Natural killer cell (primary cell): ENCODE data around the gene DAB2IP. TPM values are rescaled to one million over a fixed set of nuclear protein-coding genes. Genes with fewer than 3 reads are reported as not detected.

Experiments used
- ATAC-seq, 3 donors: fragments of 150-1000 bp in 2 of 3; fragments of 200-7000 bp in 1 of 3; cut with Tn5 transposase; 1 replicate in 1 of 3; 2 replicates in 2 of 3; pipeline ENCODE4 v1.10.0; 2021; ENCODE audit warnings: mild to moderate bottlenecking in 2 of 3, moderate library complexity in 2 of 3
- DNase-seq, 2 donors: peaks; one replicate each; pipeline versions ENCODE4 v3.0.0 to v3.0.0-alpha.2; 2013 to 2021; ENCODE audit warnings: mixed read lengths in 1 of 2
- H3K27ac ChIP-seq: one replicate; pipeline ENCODE4 v1.5.1; 2013; ENCODE audit warnings: mild to moderate bottlenecking, low read length
- H3K27me3 ChIP-seq: one replicate; pipeline ENCODE4 v1.6.1; 2013; ENCODE audit warnings: low read length; ENCODE audit not compliant: control insufficient read depth, insufficient read depth
- H3K36me3 ChIP-seq: one replicate; pipeline ENCODE4 v1.6.1; 2013; ENCODE audit warnings: low read length; ENCODE audit not compliant: control insufficient read depth, insufficient read depth
- H3K4me1 ChIP-seq: one replicate; pipeline ENCODE4 v1.6.1; 2013; ENCODE audit warnings: low read length; ENCODE audit not compliant: control insufficient read depth, insufficient read depth
- H3K4me3 ChIP-seq: one replicate; pipeline ENCODE4 v1.5.1; 2013; ENCODE audit warnings: low read length
- H3K9me3 ChIP-seq: one replicate; pipeline ENCODE4 v1.6.1; 2013; ENCODE audit warnings: low read length; ENCODE audit not compliant: control insufficient read depth, insufficient read depth
- H3K27ac Mint-ChIP-seq, 2 donors: one replicate each; pipeline ENCODE4 v1.8.0; 2022; ENCODE audit warnings: mild to moderate bottlenecking in 2 of 2, mixed read lengths in 2 of 2, moderate library complexity in 1 of 2
- H3K27me3 Mint-ChIP-seq, 2 donors: one replicate each; pipeline ENCODE4 v1.8.0; 2022; ENCODE audit warnings: low read depth in 2 of 2, mixed read lengths in 2 of 2
- H3K36me3 Mint-ChIP-seq: one replicate; pipeline ENCODE4 v1.8.0; 2022; ENCODE audit warnings: mixed read lengths
- H3K4me1 Mint-ChIP-seq, 2 donors: one replicate each; pipeline ENCODE4 v1.8.0; 2022; ENCODE audit warnings: mixed read lengths in 2 of 2
- H3K4me3 Mint-ChIP-seq: one replicate; pipeline ENCODE4 v1.8.0; 2022; ENCODE audit warnings: mild to moderate bottlenecking, moderate library complexity, mixed read lengths
- H3K9me3 Mint-ChIP-seq, 2 donors: one replicate each; pipeline ENCODE4 v1.8.0; 2022; ENCODE audit warnings: mixed read lengths in 2 of 2
- CTCF ChIP-seq: fragments of 200-600 bp; IDR thresholded peaks from one replicate; pipeline ENCODE4 v1.8.0; 2022; ENCODE audit warnings: antibody characterized with exemption
- WGBS: methylation state at CpG from one replicate; pipeline ENCODE4 v1.1.7; 2013; ENCODE audit warnings: missing lambda C conversion rate; ENCODE audit not compliant: insufficient coverage; 5-methylcytosine and 5-hydroxymethylcytosine counted together
- intact Hi-C: fragments of 100-400 bp; cut with micrococcal nuclease; formaldehyde crosslinking; loops from one replicate; pipeline ENCODE4 v1.14.2; 2022
- total RNA-seq, 4 donors: library from RNA; stranded (reverse); fragments of 120-200 nt in 1 of 4; gene quantifications; one replicate each; pipeline versions ENCODE4 v1.2.3 to v1.2.4, GENCODE V29; 2013 to 2022

The DAB2IP gene
- total RNA-seq, 3 donors from 2014 or later (not counting 1 experiment from before 2014, with no cell fraction given), result 0.19 to 2.5 TPM; not detected in 1

GRCh38 chr9:121781701-121782464, 130.4 kb downstream of the DAB2IP start:
- no peak for TF ChIP-seq CTCF
- Mint-ChIP-seq H3K27ac (no peak overlapping the region), H3K27me3 (peaks cover 0 to 7% of the 10 kb centered on the region in 2 donors), H3K9me3 (no peaks in the 10 kb centered on the region), H3K36me3 (no peaks in the 10 kb centered on the region), H3K4me1 (no peaks in the 10 kb centered on the region), H3K4me3 (no peak overlapping the region)
- Histone ChIP-seq H3K9me3 (no peaks in the 10 kb centered on the region), H3K36me3 (no peaks in the 10 kb centered on the region), H3K4me1 (peaks cover 7% of the 10 kb centered on the region), H3K4me3 (no peak overlapping the region), H3K27me3 (no peaks in the 10 kb centered on the region), H3K27ac (no peak overlapping the region)
- intact Hi-C loops, result no loop called here
- 94% methylated on average over 15 of the region's 17 CpGs for whole genome bisulfite sequencing
- no peak for ATAC-seq
- no peak for DNase-seq

- ATAC-seq (no peak), DNase-seq (no peak)
- Histone ChIP-seq H3K4me3 (no peak overlapping the region), H3K9me3 (no peaks in the 10 kb centered on the region), H3K4me1 (peaks cover 7% of the 10 kb centered on the region), H3K27ac (no peak overlapping the region), H3K36me3 (no peaks in the 10 kb centered on the region), H3K27me3 (no peaks in the 10 kb centered on the region)
- Mint-ChIP-seq H3K4me1 (no peaks in the 10 kb centered on the region), H3K36me3 (no peaks in the 10 kb centered on the region), H3K9me3 (no peaks in the 10 kb centered on the region), H3K27me3 (peaks cover 0 to 7% of the 10 kb centered on the region in 2 donors), H3K27ac (no peak overlapping the region), H3K4me3 (no peak overlapping the region)
- TF ChIP-seq CTCF, result no peak
- intact Hi-C loops, result no loop called here
- WGBS, result 92% methylated on average over 17 of the region's 17 CpGs
Observed at GRCh38 chr9:121782514-121783110, 131.2 kb downstream of the DAB2IP start.

GRCh38 chr9:121783111-121783510, 131.7 kb downstream of the DAB2IP start:
- no peak overlapping the region for H3K27ac Mint-ChIP-seq
- no peaks in the 10 kb centered on the region for H3K4me1 Mint-ChIP-seq
- no peaks in the 10 kb centered on the region for H3K36me3 ChIP-seq
- H3K4me3 Mint-ChIP-seq, result no peak overlapping the region
- intact Hi-C loops, result no loop called here
- WGBS, result 93% methylated on average over 2 of the region's 2 CpGs
- no peak for TF ChIP-seq CTCF
- peaks cover 7% of the 10 kb centered on the region for H3K4me1 ChIP-seq
- no peak overlapping the region for H3K27ac ChIP-seq
- H3K27me3 ChIP-seq, result no peaks in the 10 kb centered on the region
- DNase-seq (no peak), ATAC-seq (no peak)
- H3K27me3 Mint-ChIP-seq, result peaks cover 0 to 7% of the 10 kb centered on the region in 2 donors
- H3K9me3 ChIP-seq, result no peaks in the 10 kb centered on the region
- no peaks in the 10 kb centered on the region for H3K9me3 Mint-ChIP-seq
- H3K4me3 ChIP-seq, result no peak overlapping the region
- no peaks in the 10 kb centered on the region for H3K36me3 Mint-ChIP-seq
